Measurements from ENCODE around the gene SNCB. TPM values are rescaled to one million over a fixed set of nuclear protein-coding genes. Genes with fewer than 3 reads are reported as not detected.

Gene SNCB
- total and polyA plus RNA-seq, 2 of the 13 experiments (the other 11 are each of a cell fraction or from before 2014, with no cell fraction given): not detected

- H3K4me1 ChIP-seq (ENCODE audit: insufficient read depth, low read length): no peaks in the 10 kb centered on the region
- BruUV-seq (replicated peaks): no TSS peak
- ChIA-PET CTCF (ENCODE audit: low intra/inter-chr PET ratio, low total read pairs) (no interaction called here), POLR2A (no interaction called here)
- H3K27me3 ChIP-seq (ENCODE audit: control insufficient read depth in 1 of 2, insufficient read depth in 2 of 2, low read length in 2 of 2): peaks cover 10 to 72% of the 10 kb centered on the region in 2 experiments
- no peak overlapping the region for H3K4me3 ChIP-seq (replicated peaks in 1 of 3; ENCODE audit: insufficient read depth in 1 of 3, low read depth in 2 of 3, low read length in 3 of 3)
- no peaks in the 10 kb centered on the region for H3K36me3 ChIP-seq (replicated peaks in 1 of 2; ENCODE audit: control insufficient read depth in 1 of 2, insufficient read depth in 2 of 2, low read length in 2 of 2)
- ATAC-seq (no peak), FAIRE-seq (no peak), DNase-seq (ENCODE audit: low spot score) (no peak)
- intact Hi-C loops (cut with micrococcal nuclease; ENCODE audit: unreplicated experiment): no loop called here
- H3K4me2 ChIP-seq (ENCODE audit: low read depth, low read length): no peak overlapping the region
- no peaks in the 10 kb centered on the region for H3K79me2 ChIP-seq (ENCODE audit: insufficient read depth, low read length)
- in situ Hi-C loops (cut with HindIII; ENCODE audit: extremely low pct_ligation_motif_present, low pct_unique_long_range_greater_than_20kb): no loop called here
- H3K9me3 ChIP-seq (ENCODE audit: low read length): no peaks in the 10 kb centered on the region
- H3K9ac ChIP-seq (ENCODE audit: insufficient read depth, low read depth, low read length): no peak overlapping the region
- no peak overlapping the region for H2AFZ ChIP-seq (ENCODE audit: low read length)
- 31% methylated on average over 22 of the region's 32 CpGs for WGBS (ENCODE audit: low lambda C conversion rate)
- H3K27ac ChIP-seq (ENCODE audit: extremely low read length, insufficient read depth, low read length): no peak overlapping the region
- H4K20me1 ChIP-seq (ENCODE audit: insufficient read depth, low read length): no peaks in the 10 kb centered on the region
- no peak for TF ChIP-seq ZNF251 (CRISPR knock-in tag; IDR thresholded peaks at IDR 0.05)
- no peak for TF ChIP-seq ZNF850 (CRISPR knock-in tag; conservative IDR thresholded peaks at IDR 0.05)
- TF ChIP-seq MBD4 (IDR thresholded peaks at IDR 0.05; ENCODE audit: borderline replicate concordance, low read length): no peak
- TF ChIP-seq FOXO4 (CRISPR knock-in tag; conservative IDR thresholded peaks at IDR 0.05): no peak
- no peak for TF ChIP-seq ARID2 (CRISPR knock-in tag; IDR thresholded peaks at IDR 0.05; ENCODE audit: borderline replicate concordance)
- TF ChIP-seq ZNF644 (CRISPR knock-in tag; IDR thresholded peaks at IDR 0.05; ENCODE audit: low read depth): no peak
- TF ChIP-seq NFIB (CRISPR knock-in tag; IDR thresholded peaks at IDR 0.05; ENCODE audit: borderline replicate concordance): no peak
- TF ChIP-seq ZNF552 (CRISPR knock-in tag; IDR thresholded peaks at IDR 0.05; ENCODE audit: borderline replicate concordance): no peak
- TF ChIP-seq TBX3 (IDR thresholded peaks at IDR 0.05; ENCODE audit: borderline replicate concordance): no peak
- TF ChIP-seq SIX1 (CRISPR knock-in tag; IDR thresholded peaks at IDR 0.05; ENCODE audit: borderline replicate concordance): no peak
- TF ChIP-seq ZSCAN25 (CRISPR knock-in tag; IDR thresholded peaks at IDR 0.05): no peak
- TF ChIP-seq POGK (CRISPR knock-in tag; conservative IDR thresholded peaks at IDR 0.05): no peak
- no peak for TF ChIP-seq ZNF18 (CRISPR knock-in tag; IDR thresholded peaks at IDR 0.05; ENCODE audit: insufficient replicate concordance)
- TF ChIP-seq, protein P1, sequence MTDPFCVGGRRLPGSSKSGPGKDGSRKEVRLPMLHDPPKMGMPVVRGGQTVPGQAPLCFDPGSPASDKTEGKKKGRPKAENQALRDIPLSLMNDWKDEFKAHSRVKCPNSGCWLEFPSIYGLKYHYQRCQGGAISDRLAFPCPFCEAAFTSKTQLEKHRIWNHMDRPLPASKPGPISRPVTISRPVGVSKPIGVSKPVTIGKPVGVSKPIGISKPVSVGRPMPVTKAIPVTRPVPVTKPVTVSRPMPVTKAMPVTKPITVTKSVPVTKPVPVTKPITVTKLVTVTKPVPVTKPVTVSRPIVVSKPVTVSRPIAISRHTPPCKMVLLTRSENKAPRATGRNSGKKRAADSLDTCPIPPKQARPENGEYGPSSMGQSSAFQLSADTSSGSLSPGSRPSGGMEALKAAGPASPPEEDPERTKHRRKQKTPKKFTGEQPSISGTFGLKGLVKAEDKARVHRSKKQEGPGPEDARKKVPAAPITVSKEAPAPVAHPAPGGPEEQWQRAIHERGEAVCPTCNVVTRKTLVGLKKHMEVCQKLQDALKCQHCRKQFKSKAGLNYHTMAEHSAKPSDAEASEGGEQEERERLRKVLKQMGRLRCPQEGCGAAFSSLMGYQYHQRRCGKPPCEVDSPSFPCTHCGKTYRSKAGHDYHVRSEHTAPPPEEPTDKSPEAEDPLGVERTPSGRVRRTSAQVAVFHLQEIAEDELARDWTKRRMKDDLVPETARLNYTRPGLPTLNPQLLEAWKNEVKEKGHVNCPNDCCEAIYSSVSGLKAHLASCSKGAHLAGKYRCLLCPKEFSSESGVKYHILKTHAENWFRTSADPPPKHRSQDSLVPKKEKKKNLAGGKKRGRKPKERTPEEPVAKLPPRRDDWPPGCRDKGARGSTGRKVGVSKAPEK (CRISPR knock-in tag; IDR thresholded peaks at IDR 0.05; ENCODE audit: borderline replicate concordance): no peak
Observed at GRCh38 chr5:176620333-176620981, 9.9 kb downstream of the SNCB start.
